ENCODE measurements around the gene GDF2.

The GDF2 gene

DNA sequence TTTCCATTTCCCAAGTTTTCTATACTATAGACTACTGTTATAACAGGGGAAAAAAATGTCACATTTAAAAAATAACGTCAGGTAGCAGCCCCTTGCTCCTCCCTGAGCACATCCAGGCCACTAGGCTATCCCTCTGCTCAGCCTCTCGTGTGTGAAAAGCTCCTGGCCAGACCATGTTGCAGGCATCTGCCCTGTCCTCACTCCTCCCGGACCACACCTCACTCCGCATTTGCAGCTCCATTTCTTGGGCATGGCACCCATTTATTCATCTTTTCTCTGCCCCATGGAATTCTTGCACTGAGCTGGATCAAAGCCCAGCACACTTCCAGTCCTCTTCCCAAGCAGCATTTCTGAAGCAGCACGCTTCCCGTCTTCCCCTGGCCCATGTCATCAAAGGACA is 1.4 kb upstream of the GDF2 start:
- H3K27me3 Mint-ChIP-seq (ENCODE audit: low read depth, poor library complexity) = peaks cover 7% of the 10 kb centered on the region
- H3K36me3 Mint-ChIP-seq (ENCODE audit: low read depth) = no peaks in the 10 kb centered on the region
- peak overlapping the region; percentile 10 for H3K27ac Mint-ChIP-seq
- DNase-seq = no peak
- no peaks in the 10 kb centered on the region for H3K9me3 Mint-ChIP-seq
- H3K4me3 Mint-ChIP-seq = no peak overlapping the region
- H3K4me1 Mint-ChIP-seq = no peaks in the 10 kb centered on the region
- TF ChIP-seq CTCF (IDR thresholded peaks at IDR 0.05) = no peak

- Mint-ChIP-seq H3K27me3 (ENCODE audit: low read depth, poor library complexity) (peaks cover 4% of the 10 kb centered on the region), H3K36me3 (ENCODE audit: low read depth) (no peaks in the 10 kb centered on the region), H3K9me3 (no peaks in the 10 kb centered on the region), H3K4me1 (no peaks in the 10 kb centered on the region), H3K27ac (no peak overlapping the region), H3K4me3 (no peak overlapping the region)
- TF ChIP-seq CTCF (IDR thresholded peaks at IDR 0.05) = no peak
- no peak for DNase-seq
Measured at GRCh38 chr10:47321521-47322195, 596 bp upstream of the GDF2 start.

- Mint-ChIP-seq H3K27me3 (ENCODE audit: low read depth, poor library complexity) (no peaks in the 10 kb centered on the region), H3K36me3 (ENCODE audit: low read depth) (no peaks in the 10 kb centered on the region), H3K4me3 (no peak overlapping the region), H3K27ac (no peak overlapping the region), H3K4me1 (no peaks in the 10 kb centered on the region), H3K9me3 (no peaks in the 10 kb centered on the region)
- no peak for DNase-seq
- TF ChIP-seq CTCF (IDR thresholded peaks at IDR 0.05) = no peak
Measured at GRCh38 chr10:47323087-47323486, 833 bp downstream of the GDF2 start.

DNA sequence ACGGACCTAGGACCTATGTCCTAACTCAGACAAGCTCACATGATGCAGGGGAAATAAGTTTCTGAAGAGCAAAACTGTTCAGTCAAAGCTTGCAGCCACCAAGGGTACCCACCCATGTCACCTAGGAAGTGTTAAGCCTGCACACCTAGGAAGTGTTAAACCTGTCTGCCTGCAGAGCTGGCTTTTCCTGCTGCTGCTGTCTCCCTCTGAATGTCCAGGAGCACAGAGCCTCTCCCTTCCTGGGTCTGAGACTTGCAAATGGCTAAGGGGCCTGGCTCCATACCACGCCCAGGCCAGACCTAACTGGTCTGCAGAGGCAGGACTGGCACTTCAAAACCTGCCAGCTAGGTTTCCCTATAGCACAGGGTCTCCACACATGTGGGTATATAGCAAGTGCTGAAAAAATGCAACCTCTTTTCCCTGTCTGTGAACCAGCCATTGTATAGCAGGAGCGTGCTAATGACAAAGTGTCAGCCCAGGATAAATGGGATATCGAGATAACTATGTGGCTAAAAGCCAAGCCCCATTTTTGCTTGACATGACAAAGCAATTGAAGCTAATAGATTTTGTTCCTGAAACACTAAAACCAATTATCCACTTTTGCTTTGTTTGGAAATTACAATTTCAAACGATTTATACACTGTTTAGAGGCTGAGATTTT is 1.5 kb downstream of the GDF2 start:
- no peak for DNase-seq
- TF ChIP-seq CTCF (IDR thresholded peaks at IDR 0.05) = no peak
- no peak overlapping the region for H3K4me3 Mint-ChIP-seq
- H3K4me1 Mint-ChIP-seq = no peaks in the 10 kb centered on the region
- no peaks in the 10 kb centered on the region for H3K36me3 Mint-ChIP-seq (ENCODE audit: low read depth)
- no peak overlapping the region for H3K27ac Mint-ChIP-seq
- H3K27me3 Mint-ChIP-seq (ENCODE audit: low read depth, poor library complexity) = no peaks in the 10 kb centered on the region
- H3K9me3 Mint-ChIP-seq = no peaks in the 10 kb centered on the region

DNA sequence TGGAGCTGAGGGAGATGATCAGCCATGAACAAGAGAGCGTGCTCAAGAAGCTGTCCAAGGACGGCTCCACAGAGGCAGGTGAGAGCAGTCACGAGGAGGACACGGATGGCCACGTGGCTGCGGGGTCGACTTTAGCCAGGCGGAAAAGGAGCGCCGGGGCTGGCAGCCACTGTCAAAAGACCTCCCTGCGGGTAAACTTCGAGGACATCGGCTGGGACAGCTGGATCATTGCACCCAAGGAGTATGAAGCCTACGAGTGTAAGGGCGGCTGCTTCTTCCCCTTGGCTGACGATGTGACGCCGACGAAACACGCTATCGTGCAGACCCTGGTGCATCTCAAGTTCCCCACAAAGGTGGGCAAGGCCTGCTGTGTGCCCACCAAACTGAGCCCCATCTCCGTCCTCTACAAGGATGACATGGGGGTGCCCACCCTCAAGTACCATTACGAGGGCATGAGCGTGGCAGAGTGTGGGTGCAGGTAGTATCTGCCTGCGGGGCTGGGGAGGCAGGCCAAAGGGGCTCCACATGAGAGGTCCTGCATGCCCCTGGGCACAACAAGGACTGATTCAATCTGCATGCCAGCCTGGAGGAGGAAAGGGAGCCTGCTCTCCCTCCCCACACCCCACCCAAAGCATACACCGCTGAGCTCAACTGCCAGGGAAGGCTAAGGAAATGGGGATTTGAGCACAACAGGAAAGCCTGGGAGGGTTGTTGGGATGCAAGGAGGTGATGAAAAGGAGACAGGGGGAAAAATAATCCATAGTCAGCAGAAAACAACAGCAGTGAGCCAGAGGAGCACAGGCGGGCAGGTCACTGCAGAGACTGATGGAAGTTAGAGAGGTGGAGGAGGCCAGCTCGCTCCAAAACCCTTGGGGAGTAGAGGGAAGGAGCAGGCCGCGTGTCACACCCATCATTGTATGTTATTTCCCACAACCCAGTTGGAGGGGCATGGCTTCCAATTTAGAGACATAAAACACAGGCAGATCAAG is 3.3 kb downstream of the GDF2 start:
- H3K4me1 Mint-ChIP-seq = no peaks in the 10 kb centered on the region
- TF ChIP-seq CTCF (IDR thresholded peaks at IDR 0.05) = no peak
- DNase-seq = no peak
- no peak overlapping the region for H3K27ac Mint-ChIP-seq
- no peak overlapping the region for H3K4me3 Mint-ChIP-seq
- H3K36me3 Mint-ChIP-seq (ENCODE audit: low read depth) = no peaks in the 10 kb centered on the region
- no peaks in the 10 kb centered on the region for H3K9me3 Mint-ChIP-seq
- peaks cover 3% of the 10 kb centered on the region for H3K27me3 Mint-ChIP-seq (ENCODE audit: low read depth, poor library complexity)
